Colon (tissue), 2 donors: ENCODE results near the gene ANKRD42.
A peak's percentile ranks its signal among the peaks of the same experiment; 100 is the strongest.

Experiments
- FAIRE-seq: peaks from 2 replicates; lab custom pipeline; 2012; peaks lifted over from hg19 to GRCh38; lab: Jason Lieb, UNC
- donor health status: control.
- donor health status: control.

Gene ANKRD42

GRCh38 chr11:83193315-83194280 lies at the start of gene ANKRD42:
Gene ANKRD42, plus strand, starts transcription at chr11:83193712. Its CDS starts 959 bp downstream, at chr11:83194671.
- FAIRE-seq = no peak

- FAIRE-seq = no peak
Measured at GRCh38 chr11:83147895-83148294, 45.6 kb upstream of the ANKRD42 start.

GRCh38 chr11:83150450-83150849 lies 43.1 kb upstream of the ANKRD42 start:
- no peak for FAIRE-seq

- no peak for FAIRE-seq
Measured at GRCh38 chr11:83151274-83151977, 42.1 kb upstream of the ANKRD42 start.

- no peak for FAIRE-seq
Measured at GRCh38 chr11:83152264-83152663, 41.2 kb upstream of the ANKRD42 start.

- FAIRE-seq = no peak
Measured at GRCh38 chr11:83153764-83154163, 39.7 kb upstream of the ANKRD42 start.

- peak; percentile 91 for FAIRE-seq
Measured at GRCh38 chr11:83156144-83156995, 37.1 kb upstream of the ANKRD42 start.

GRCh38 chr11:83156996-83157593 lies 36.4 kb upstream of the ANKRD42 start, which contains the start of gene PCF11:
Gene PCF11, plus strand, starts transcription at chr11:83157131. Its CDS starts 309 bp downstream, at chr11:83157440.
- no peak for FAIRE-seq

GRCh38 chr11:83157594-83158356 lies 35.7 kb upstream of the ANKRD42 start:
- no peak for FAIRE-seq

- FAIRE-seq = no peak
Measured at GRCh38 chr11:83158357-83158786, 35.1 kb upstream of the ANKRD42 start.

- no peak for FAIRE-seq
Measured at GRCh38 chr11:83158965-83159901, 34.3 kb upstream of the ANKRD42 start.

- no peak for FAIRE-seq
Measured at GRCh38 chr11:83159902-83160865, 33.3 kb upstream of the ANKRD42 start.

GRCh38 chr11:83161610-83162199 lies 31.8 kb upstream of the ANKRD42 start:
- no peak for FAIRE-seq

- no peak for FAIRE-seq
Measured at GRCh38 chr11:83162377-83162776, 31.1 kb upstream of the ANKRD42 start.

GRCh38 chr11:83166193-83166866 lies 27.2 kb upstream of the ANKRD42 start:
- FAIRE-seq = no peak

GRCh38 chr11:83168756-83169155 lies 24.8 kb upstream of the ANKRD42 start:
- FAIRE-seq = no peak

- no peak for FAIRE-seq
Measured at GRCh38 chr11:83170865-83171264, 22.6 kb upstream of the ANKRD42 start.
